A549 (cell line): ENCODE measurements around the gene SYT13.

ENCODE experiments used
- TF ChIP-seq, protein P1 (sequence below): fragments of >200 bp; sonication (Bioruptor Twin); formaldehyde crosslinking; IDR thresholded peaks from 3 replicates; pipeline ENCODE4 v1.5.1; 2016
- TF ChIP-seq, protein P2 (sequence below): fragments of 200-600 bp; sonication (generic); IDR thresholded peaks from 2 replicates; pipeline ENCODE4 v1.6.1; 2016; ENCODE audit warnings: antibody characterized with exemption, mild to moderate bottlenecking, moderate library complexity

DNA sequence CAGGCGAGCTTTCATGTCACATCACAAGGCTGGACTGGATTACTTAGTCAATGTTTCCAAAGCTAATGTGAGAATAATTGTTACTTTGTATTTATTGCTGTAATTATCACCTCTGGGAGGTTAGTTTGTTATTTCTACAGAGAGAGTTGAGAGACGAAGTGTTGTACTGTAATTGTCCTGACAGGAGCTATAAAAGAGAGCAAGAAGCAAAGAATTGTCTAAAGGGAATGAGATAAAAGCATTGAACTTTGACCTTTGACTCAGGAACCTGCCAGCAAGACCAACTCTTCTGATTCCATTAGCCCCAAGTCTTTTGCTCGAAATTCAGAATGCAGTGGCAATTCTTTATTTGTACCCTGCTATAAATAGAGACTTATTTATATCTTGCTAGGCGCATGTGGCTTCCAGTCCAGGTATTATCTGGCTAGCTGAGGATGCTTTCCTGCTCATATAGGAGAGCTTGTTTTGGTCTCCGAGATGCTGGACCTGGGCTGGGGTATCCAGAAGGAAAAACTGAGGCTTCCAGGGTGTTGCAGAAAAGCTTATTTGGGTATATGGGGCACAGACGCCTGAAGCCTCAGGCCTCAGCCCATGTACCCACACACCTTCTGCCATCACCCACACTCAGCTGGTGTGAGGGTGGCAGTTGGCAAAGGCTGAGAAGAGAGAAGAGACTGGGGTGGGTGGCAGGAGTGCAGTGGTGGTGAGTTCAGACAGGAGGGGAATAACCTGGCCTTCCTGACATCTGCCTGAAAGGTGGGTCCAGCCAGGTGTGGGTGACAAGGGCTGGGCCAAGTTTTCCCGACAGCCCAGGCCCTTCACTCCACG lies 40.7 kb downstream of the SYT13 start:
- TF ChIP-seq, protein P1, sequence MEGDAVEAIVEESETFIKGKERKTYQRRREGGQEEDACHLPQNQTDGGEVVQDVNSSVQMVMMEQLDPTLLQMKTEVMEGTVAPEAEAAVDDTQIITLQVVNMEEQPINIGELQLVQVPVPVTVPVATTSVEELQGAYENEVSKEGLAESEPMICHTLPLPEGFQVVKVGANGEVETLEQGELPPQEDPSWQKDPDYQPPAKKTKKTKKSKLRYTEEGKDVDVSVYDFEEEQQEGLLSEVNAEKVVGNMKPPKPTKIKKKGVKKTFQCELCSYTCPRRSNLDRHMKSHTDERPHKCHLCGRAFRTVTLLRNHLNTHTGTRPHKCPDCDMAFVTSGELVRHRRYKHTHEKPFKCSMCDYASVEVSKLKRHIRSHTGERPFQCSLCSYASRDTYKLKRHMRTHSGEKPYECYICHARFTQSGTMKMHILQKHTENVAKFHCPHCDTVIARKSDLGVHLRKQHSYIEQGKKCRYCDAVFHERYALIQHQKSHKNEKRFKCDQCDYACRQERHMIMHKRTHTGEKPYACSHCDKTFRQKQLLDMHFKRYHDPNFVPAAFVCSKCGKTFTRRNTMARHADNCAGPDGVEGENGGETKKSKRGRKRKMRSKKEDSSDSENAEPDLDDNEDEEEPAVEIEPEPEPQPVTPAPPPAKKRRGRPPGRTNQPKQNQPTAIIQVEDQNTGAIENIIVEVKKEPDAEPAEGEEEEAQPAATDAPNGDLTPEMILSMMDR = no peak
- TF ChIP-seq, protein P2, sequence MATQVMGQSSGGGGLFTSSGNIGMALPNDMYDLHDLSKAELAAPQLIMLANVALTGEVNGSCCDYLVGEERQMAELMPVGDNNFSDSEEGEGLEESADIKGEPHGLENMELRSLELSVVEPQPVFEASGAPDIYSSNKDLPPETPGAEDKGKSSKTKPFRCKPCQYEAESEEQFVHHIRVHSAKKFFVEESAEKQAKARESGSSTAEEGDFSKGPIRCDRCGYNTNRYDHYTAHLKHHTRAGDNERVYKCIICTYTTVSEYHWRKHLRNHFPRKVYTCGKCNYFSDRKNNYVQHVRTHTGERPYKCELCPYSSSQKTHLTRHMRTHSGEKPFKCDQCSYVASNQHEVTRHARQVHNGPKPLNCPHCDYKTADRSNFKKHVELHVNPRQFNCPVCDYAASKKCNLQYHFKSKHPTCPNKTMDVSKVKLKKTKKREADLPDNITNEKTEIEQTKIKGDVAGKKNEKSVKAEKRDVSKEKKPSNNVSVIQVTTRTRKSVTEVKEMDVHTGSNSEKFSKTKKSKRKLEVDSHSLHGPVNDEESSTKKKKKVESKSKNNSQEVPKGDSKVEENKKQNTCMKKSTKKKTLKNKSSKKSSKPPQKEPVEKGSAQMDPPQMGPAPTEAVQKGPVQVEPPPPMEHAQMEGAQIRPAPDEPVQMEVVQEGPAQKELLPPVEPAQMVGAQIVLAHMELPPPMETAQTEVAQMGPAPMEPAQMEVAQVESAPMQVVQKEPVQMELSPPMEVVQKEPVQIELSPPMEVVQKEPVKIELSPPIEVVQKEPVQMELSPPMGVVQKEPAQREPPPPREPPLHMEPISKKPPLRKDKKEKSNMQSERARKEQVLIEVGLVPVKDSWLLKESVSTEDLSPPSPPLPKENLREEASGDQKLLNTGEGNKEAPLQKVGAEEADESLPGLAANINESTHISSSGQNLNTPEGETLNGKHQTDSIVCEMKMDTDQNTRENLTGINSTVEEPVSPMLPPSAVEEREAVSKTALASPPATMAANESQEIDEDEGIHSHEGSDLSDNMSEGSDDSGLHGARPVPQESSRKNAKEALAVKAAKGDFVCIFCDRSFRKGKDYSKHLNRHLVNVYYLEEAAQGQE = no peak
